ENCODE data around the gene ATP6V1F. TPM values are rescaled to one million over a fixed set of nuclear protein-coding genes. Genes with fewer than 3 reads are reported as not detected.

ATP6V1F gene
- total and polyA plus RNA-seq, 11 donors, result 91.6 to 198 (median 122) TPM

DNA sequence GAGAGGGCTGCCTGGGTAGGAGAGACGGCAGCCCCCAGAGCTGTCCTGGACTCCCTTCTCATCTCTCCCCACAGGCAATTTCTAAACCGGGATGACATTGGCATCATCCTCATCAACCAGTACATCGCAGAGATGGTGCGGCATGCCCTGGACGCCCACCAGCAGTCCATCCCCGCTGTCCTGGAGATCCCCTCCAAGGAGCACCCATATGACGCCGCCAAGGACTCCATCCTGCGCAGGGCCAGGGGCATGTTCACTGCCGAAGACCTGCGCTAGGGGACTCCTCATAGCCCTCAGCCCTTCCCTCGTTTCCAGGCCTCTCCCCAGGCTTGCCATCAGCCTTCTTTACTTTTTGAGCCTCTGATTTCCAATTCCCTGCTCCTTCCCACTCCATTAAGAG, 2.6 kb downstream of the ATP6V1F start:
- H3K27ac ChIP-seq, result no peak overlapping the region
- peaks cover 0 to 14% (median 0%) of the 10 kb centered on the region in 9 donors for H3K27me3 ChIP-seq
- H3K4me1 ChIP-seq, result peaks cover 2 to 53% (median 33%) of the 10 kb centered on the region in 12 donors
- 91 to 97% (median 95%) methylated on average over 12 of the region's 12 CpGs for WGBS, 4 donors
- TF ChIP-seq CTCF (IDR thresholded peaks at IDR 0.05) (no peak), POLR2A (IDR thresholded peaks at IDR 0.05) (no peak)
- H3K4me3 ChIP-seq, result no peak overlapping the region
- no peaks in the 10 kb centered on the region for H3K9me3 ChIP-seq
- intact Hi-C loops (cut with DNase I), result loop anchor here in 6 of 10 donors (5.0 to 10.0 kb wide), 6 partner anchors 33 to 203 kb away; partner anchors contain the start of genes CCDC136 (in 2 of the 6) and FLNC (in 1 of the 6)
- ATAC-seq, result no peak
- H3K36me3 ChIP-seq, result peaks cover 0 to 18% (median 12%) of the 10 kb centered on the region in 9 donors
- no peak for DNase-seq

DNA sequence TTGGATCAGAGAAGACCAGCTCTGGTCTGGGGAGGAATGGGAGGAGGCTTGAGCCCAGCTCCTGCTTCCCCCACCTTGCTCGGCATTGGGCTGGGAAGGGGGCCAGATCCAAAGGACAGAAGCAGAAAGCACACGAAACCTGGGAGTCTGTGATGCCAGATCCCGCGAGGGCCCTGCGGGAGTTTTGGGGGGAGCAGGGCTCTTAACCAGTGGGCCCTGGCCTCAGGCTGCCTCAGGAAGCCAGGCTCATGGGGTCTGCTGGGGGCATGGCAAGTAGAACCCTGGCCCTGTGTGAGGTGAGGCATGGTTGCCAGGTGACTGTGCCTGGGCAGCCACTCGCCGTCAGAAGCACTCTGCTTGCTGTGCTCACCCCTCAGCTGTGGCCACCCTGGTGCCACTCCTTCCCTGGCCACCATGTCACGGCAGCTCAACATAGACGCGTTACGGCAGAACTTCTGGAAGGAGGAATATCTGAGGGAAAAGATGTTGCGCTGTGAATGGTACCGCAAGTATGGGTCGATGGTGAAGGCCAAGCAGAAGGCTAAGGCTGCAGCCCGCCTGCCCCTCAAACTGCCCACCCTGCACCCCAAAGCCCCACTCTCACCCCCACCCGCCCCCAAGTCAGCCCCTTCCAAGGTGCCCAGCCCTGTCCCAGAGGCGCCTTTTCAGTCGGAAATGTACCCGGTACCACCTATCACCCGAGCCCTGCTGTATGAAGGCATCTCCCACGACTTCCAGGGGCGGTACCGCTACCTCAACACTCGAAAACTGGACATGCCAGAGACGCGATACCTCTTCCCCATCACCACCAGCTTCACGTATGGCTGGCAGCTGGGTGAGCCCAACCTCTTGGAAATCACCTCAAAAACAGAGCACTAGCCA, 3.6 kb downstream of the ATP6V1F start:
- Histone ChIP-seq H3K27ac (no peak overlapping the region), H3K27me3 (peaks cover 0 to 16% (median 0%) of the 10 kb centered on the region in 9 donors), H3K4me1 (peaks cover 2 to 44% (median 25%) of the 10 kb centered on the region in 12 donors), H3K9me3 (no peaks in the 10 kb centered on the region), H3K4me3 (no peak overlapping the region), H3K36me3 (peaks cover 0 to 18% (median 12%) of the 10 kb centered on the region in 9 donors)
- ATAC-seq, result no peak
- TF ChIP-seq CTCF (IDR thresholded peaks at IDR 0.05) (no peak), POLR2A (IDR thresholded peaks at IDR 0.05) (no peak)
- intact Hi-C loops (cut with DNase I), result loop anchor here in 6 of 10 donors (5.0 to 10.0 kb wide), 6 partner anchors 34 to 204 kb away; partner anchors contain the start of genes CCDC136 (in 2 of the 6) and FLNC (in 1 of the 6)
- WGBS, 4 donors, result 90 to 95% (median 94%) methylated on average over 16 to 27 of the region's 27 CpGs
- DNase-seq, result no peak

GRCh38 chr7:128867241-128867640, 4.6 kb downstream of the ATP6V1F start:
- Histone ChIP-seq H3K27me3 (peaks cover 0 to 16% (median 0%) of the 10 kb centered on the region in 9 donors), H3K4me1 (peaks cover 0 to 35% (median 22%) of the 10 kb centered on the region in 12 donors), H3K9me3 (no peaks in the 10 kb centered on the region), H3K36me3 (peaks cover 0 to 18% (median 12%) of the 10 kb centered on the region in 9 donors), H3K27ac (no peak overlapping the region), H3K4me3 (no peak overlapping the region)
- intact Hi-C loops (cut with DNase I), result loop anchor here in 6 of 10 donors (5.0 to 10.0 kb wide), 6 partner anchors 35 to 205 kb away; partner anchors contain the start of genes CCDC136 (in 2 of the 6) and FLNC (in 1 of the 6)
- ATAC-seq, result no peak
- 93 to 95% (median 93%) methylated on average over 4 of the region's 4 CpGs for WGBS, 4 donors
- no peak for DNase-seq
- no peak for TF ChIP-seq CTCF (IDR thresholded peaks at IDR 0.05)
